ENCODE results near the gene ESF1. TPM values are rescaled to one million over a fixed set of nuclear protein-coding genes. Genes with fewer than 3 reads are reported as not detected.

The ESF1 gene
- total RNA-seq, 1 donor from 2014 or later, result 17.9 TPM

DNA sequence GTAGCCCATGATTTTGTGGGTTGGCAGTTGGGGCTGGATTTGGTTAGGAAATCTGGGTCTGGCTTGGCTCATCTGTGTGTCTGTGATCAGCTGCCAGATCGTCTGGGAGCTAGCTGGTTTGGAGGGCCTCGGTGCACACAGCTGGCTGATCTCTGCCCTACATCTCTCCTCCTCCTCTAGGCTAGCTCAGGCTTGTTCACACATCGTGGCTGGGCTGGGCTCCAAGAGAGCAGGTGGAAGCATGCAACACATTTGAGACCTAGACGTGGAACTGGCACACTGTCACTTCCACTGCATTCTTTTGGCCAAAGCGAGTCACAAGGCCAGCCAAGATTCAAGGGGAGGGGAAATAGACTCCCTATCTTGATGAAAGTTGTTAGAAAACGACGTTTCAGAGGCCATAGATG, 16.0 kb upstream of the ESF1 start:
- Mint-ChIP-seq H3K9me3 (ENCODE audit: low read depth) (no peaks in the 10 kb centered on the region), H3K27ac (no peak overlapping the region), H3K4me1 (ENCODE audit: low read depth) (no peaks in the 10 kb centered on the region), H3K36me3 (ENCODE audit: insufficient read depth) (peaks cover 29% of the 10 kb centered on the region), H3K27me3 (no peaks in the 10 kb centered on the region), H3K4me3 (ENCODE audit: low read depth) (no peak overlapping the region)
- TF ChIP-seq, protein P1, sequence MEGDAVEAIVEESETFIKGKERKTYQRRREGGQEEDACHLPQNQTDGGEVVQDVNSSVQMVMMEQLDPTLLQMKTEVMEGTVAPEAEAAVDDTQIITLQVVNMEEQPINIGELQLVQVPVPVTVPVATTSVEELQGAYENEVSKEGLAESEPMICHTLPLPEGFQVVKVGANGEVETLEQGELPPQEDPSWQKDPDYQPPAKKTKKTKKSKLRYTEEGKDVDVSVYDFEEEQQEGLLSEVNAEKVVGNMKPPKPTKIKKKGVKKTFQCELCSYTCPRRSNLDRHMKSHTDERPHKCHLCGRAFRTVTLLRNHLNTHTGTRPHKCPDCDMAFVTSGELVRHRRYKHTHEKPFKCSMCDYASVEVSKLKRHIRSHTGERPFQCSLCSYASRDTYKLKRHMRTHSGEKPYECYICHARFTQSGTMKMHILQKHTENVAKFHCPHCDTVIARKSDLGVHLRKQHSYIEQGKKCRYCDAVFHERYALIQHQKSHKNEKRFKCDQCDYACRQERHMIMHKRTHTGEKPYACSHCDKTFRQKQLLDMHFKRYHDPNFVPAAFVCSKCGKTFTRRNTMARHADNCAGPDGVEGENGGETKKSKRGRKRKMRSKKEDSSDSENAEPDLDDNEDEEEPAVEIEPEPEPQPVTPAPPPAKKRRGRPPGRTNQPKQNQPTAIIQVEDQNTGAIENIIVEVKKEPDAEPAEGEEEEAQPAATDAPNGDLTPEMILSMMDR (IDR thresholded peaks at IDR 0.05; ENCODE audit: unreplicated experiment), result no peak
- DNase-seq (ENCODE audit: low spot score, unreplicated experiment), result no peak

DNA sequence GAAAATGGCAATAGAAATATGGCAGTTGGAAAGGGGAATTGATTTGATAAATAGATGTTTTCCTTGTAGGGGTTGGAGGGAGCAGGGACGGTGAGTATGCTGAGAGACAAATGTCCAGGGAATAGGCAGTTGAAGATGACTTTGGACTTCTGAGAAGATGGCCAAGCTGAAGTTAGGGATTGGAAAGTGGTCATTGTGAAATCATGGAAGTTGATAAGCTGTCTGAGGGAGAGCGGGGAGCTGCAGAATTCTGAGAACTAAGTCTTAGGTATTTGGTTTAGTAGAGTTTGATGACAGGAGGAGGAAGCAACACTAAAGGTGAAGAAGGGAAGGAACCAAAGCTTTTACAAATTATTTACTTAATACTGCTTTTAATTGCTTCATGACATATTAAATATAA, 15.3 kb upstream of the ESF1 start:
- no peak overlapping the region for H3K4me3 Mint-ChIP-seq (ENCODE audit: low read depth)
- peaks cover 29% of the 10 kb centered on the region for H3K36me3 Mint-ChIP-seq (ENCODE audit: insufficient read depth)
- H3K9me3 Mint-ChIP-seq (ENCODE audit: low read depth), result no peaks in the 10 kb centered on the region
- no peaks in the 10 kb centered on the region for H3K27me3 Mint-ChIP-seq
- TF ChIP-seq, protein P1 (IDR thresholded peaks at IDR 0.05; ENCODE audit: unreplicated experiment), result no peak
- DNase-seq (ENCODE audit: low spot score, unreplicated experiment), result no peak
- H3K4me1 Mint-ChIP-seq (ENCODE audit: low read depth), result no peaks in the 10 kb centered on the region
- peak overlapping the region; percentile 31 for H3K27ac Mint-ChIP-seq

DNA sequence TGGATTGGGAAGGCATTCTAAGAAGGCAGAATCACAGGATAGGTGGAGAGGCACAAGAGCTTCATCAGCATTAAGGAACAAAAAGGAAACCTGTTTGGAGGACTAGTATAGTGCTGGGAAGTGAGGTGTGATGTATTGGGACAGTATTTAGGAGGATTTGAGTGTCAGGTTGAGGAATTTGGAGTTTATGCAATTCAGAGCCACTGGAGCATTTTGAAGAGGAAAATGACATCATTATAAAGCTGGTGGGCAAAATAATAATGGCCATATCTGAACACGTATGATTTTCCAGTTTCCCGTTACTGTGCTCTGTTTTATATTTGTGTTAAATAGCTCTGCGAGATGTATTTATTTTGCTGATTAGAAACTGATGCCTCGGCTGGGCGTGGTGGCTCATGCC, 14.3 kb upstream of the ESF1 start:
- no peak overlapping the region for H3K4me3 Mint-ChIP-seq (ENCODE audit: low read depth)
- DNase-seq (ENCODE audit: low spot score, unreplicated experiment), result no peak
- H3K27me3 Mint-ChIP-seq, result no peaks in the 10 kb centered on the region
- no peaks in the 10 kb centered on the region for H3K4me1 Mint-ChIP-seq (ENCODE audit: low read depth)
- TF ChIP-seq, protein P1 (IDR thresholded peaks at IDR 0.05; ENCODE audit: unreplicated experiment), result no peak
- H3K27ac Mint-ChIP-seq, result no peak overlapping the region
- no peaks in the 10 kb centered on the region for H3K9me3 Mint-ChIP-seq (ENCODE audit: low read depth)
- peaks cover 34% of the 10 kb centered on the region for H3K36me3 Mint-ChIP-seq (ENCODE audit: insufficient read depth)

DNA sequence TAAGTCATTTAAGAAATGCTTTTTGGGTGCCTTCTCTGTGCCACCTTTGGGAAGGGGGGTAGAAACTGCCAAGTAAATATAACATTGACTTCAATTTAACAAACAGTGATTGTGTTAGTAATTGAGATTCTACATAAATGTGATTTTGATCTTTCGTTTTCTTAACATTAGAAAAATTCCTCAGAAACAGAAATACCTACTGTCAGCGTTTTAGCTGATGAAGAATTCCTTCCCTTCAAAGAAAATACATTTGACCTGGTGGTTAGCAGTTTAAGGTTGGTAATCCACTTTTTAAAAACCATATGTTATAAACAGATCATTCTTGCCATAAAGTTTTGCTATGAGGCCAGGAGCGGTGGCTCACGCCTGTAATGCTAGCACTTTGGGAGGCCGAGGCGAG, 9.9 kb upstream of the ESF1 start:
- H3K36me3 Mint-ChIP-seq (ENCODE audit: insufficient read depth), result peaks cover 29% of the 10 kb centered on the region
- H3K4me3 Mint-ChIP-seq (ENCODE audit: low read depth), result no peak overlapping the region
- no peaks in the 10 kb centered on the region for H3K27me3 Mint-ChIP-seq
- TF ChIP-seq, protein P1 (IDR thresholded peaks at IDR 0.05; ENCODE audit: unreplicated experiment), result no peak
- no peak for DNase-seq (ENCODE audit: low spot score, unreplicated experiment)
- H3K4me1 Mint-ChIP-seq (ENCODE audit: low read depth), result no peaks in the 10 kb centered on the region
- H3K27ac Mint-ChIP-seq, result no peak overlapping the region
- H3K9me3 Mint-ChIP-seq (ENCODE audit: low read depth), result no peaks in the 10 kb centered on the region

DNA sequence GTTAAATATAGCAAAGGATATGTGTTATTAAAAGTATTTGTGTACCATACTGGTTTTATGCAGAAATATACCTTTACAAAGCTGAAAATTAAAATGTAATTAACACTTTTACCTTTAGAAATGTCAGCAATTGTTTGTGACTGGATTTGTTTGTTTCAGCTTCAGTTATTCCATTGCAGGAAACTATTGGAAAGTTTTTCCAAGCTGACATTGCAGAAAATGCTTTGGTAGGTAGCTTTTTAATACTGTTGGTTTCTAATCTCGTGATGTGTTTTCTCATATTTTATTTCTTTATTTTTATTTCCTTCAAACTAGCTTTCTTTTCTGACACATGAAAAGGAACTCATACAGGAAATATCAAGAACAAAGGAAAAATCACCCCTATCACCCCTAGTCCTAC, 8.3 kb upstream of the ESF1 start:
- H3K4me1 Mint-ChIP-seq (ENCODE audit: low read depth), result peaks cover 1% of the 10 kb centered on the region
- TF ChIP-seq, protein P1 (IDR thresholded peaks at IDR 0.05; ENCODE audit: unreplicated experiment), result no peak
- no peaks in the 10 kb centered on the region for H3K27me3 Mint-ChIP-seq
- no peaks in the 10 kb centered on the region for H3K9me3 Mint-ChIP-seq (ENCODE audit: low read depth)
- no peak overlapping the region for H3K27ac Mint-ChIP-seq
- no peak overlapping the region for H3K4me3 Mint-ChIP-seq (ENCODE audit: low read depth)
- DNase-seq (ENCODE audit: low spot score, unreplicated experiment), result no peak
- H3K36me3 Mint-ChIP-seq (ENCODE audit: insufficient read depth), result peaks cover 28% of the 10 kb centered on the region

Data from progenitor cell of endocrine pancreas (in vitro differentiated cells).